Rectal smooth muscle tissue (tissue), 1 donor: ENCODE results near the gene PALM.
"Not testable (repeated sequence)": the region's sequence is repeated elsewhere in the genome, so short reads cannot be mapped to it uniquely, and the experiment has no call there.

Experiments used
- H3K27ac ChIP-seq: one replicate; pipeline ENCODE4 v1.7.0; 2013; ENCODE audit warnings: low read depth, low read length, inconsistent platforms
- H3K27me3 ChIP-seq: one replicate; pipeline ENCODE4 v1.7.0; 2013; ENCODE audit warnings: low read length; ENCODE audit not compliant: control insufficient read depth, insufficient read depth
- H3K36me3 ChIP-seq: one replicate; pipeline ENCODE4 v1.7.0; 2013; ENCODE audit warnings: low read length; ENCODE audit not compliant: control insufficient read depth, insufficient read depth
- H3K4me1 ChIP-seq: one replicate; pipeline ENCODE4 v1.7.0; 2013; ENCODE audit warnings: low read length; ENCODE audit not compliant: control insufficient read depth, insufficient read depth
- H3K4me3 ChIP-seq: one replicate; pipeline ENCODE4 v1.7.0; 2013; ENCODE audit warnings: low read length
- H3K9ac ChIP-seq: one replicate; pipeline ENCODE4 v1.7.0; 2013; ENCODE audit warnings: low read length

Gene PALM

DNA sequence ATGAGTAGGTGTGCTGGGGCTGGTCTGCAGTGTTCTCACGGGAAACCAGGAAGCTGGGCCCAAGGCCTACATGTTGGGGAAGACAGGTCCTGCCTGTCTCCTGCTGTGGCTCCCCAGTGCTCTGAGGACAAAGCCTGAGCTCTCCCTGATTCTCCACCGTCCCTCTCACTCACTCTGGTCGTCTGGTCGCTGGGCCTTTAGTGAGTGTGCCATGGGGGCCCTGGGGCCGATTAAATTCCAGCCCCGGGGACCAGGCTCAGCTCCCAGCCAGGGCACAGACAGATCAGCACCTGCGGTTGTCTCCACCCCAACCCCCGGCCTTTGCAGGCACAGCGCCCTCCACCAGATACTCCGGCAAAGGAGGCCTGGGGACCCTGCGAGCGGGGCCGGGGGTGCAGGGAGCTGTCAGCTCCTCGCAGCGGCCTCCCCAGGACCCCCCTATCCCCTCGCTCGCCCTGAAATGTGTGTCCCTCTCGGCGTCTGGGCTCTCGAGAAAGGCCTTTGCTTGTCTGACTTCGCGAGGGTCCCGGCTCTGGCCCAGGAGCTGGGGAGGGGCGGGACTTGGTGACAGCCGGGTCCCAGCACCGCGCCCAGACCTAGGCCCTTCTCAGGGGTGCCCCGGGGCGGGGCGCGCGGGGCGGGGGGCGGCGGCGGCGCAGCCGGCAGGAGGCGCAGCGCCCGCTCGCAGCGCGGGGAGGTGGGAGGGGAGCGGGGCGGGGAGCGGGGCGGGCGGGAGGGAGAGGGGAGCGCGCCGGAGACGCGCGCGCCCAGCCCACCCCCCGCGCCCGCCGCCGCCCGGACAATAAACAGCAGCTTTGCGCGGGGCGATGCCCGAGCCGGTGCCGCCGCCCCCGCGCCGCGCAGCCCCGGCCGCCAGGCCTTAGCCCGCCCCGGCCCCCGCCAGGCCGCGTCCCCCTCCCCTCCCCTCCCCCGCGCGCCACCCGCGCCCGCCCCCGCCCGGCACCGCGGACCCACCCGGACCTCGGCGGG, at the start of gene PALM:
Gene PALM, plus strand, starts transcription at position 782 of the 990 bp plus-strand sequence. CDS start 212 bp downstream, outside the sequence.
- Histone ChIP-seq H3K36me3 (no peaks in the 10 kb centered on the region), H3K4me1 (peaks cover 3% of the 10 kb centered on the region), H3K27me3 (peaks cover 12% of the 10 kb centered on the region), H3K4me3 (peak within 1 kb of the TSS; percentile 60), H3K9ac (peak within 1 kb of the TSS; percentile 40), H3K27ac (peak within 1 kb of the TSS; percentile 66)

DNA sequence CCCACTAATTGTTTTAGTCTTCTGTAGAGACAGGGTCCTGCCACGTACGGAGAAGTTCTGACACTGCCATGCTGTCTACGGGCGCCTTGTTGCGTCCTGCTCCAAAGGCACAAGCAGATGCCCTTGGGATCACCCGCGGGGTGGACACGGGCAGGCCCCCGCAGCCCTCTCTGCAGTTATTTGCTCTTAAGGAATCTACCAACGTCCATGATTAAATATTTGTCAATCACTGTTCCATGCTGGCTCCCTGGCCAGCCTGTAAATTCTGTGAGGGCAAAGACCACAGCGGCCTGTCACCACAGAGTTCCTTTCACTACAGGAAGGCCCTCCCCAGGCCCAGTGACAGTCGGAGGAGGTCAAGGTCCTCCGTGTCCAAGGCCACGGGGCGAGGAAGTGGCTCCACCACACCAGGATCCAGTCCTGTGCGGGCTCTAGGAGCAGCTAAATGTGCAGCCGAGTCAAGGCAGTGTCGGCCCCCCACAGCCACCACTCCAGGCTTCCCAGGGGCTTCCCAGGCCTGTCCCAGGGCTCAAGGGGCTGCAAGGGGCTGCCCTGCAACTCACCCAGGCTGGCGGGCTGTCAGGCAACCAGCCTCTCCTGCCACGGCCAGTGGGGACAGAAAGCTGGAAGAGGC, 47.8 kb upstream of the PALM start:
- Histone ChIP-seq H3K27me3 (no peaks in the 10 kb centered on the region), H3K36me3 (no peaks in the 10 kb centered on the region), H3K27ac (peak overlapping the region; percentile 3), H3K4me1 (peaks cover 10% of the 10 kb centered on the region), H3K9ac (no peak overlapping the region), H3K4me3 (peak overlapping the region; percentile 54)

DNA sequence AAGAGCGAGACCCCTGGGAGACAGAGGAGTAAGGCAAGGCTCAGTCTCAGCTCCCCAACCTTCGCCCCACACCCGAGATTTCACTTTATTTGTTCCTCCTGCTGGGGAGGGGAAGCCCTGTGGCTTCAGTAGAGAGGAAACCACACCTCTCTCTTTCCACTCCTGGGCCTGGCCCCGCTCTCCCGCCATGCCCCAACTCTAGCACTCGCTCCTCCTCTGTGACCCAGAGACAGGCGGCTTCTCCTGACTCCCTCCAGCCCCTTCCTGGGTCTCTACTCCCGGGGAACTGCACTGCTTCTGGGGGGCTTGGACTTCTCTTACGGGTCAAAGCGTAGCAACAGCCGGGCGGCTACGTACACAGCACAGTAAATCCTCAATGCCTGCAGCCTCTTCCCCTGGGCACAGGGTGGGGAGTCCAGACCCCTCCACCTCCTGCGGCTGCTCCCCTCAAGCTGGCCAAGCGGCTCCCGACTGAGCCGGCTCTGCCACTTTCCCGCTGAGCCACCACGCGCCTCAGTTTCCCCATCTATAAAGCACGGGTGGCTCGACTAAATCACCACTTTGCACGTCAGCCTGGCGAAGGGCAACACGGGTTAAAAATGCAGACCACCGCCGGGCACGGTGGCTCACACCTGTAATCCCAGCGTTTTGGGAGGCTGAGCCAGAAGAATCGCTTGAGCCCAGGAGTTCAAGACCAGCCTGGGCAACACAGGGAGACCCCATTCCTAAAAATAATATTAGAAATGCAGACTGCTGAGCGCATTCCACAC, 47.1 kb upstream of the PALM start:
- peak overlapping the region; percentile 54 for H3K4me3 ChIP-seq
- H3K27ac ChIP-seq, result peak overlapping the region; percentile 3
- peak overlapping the region; percentile 21 for H3K9ac ChIP-seq
- H3K27me3 ChIP-seq, result no peaks in the 10 kb centered on the region
- H3K36me3 ChIP-seq, result no peaks in the 10 kb centered on the region
- peaks cover 10% of the 10 kb centered on the region for H3K4me1 ChIP-seq

DNA sequence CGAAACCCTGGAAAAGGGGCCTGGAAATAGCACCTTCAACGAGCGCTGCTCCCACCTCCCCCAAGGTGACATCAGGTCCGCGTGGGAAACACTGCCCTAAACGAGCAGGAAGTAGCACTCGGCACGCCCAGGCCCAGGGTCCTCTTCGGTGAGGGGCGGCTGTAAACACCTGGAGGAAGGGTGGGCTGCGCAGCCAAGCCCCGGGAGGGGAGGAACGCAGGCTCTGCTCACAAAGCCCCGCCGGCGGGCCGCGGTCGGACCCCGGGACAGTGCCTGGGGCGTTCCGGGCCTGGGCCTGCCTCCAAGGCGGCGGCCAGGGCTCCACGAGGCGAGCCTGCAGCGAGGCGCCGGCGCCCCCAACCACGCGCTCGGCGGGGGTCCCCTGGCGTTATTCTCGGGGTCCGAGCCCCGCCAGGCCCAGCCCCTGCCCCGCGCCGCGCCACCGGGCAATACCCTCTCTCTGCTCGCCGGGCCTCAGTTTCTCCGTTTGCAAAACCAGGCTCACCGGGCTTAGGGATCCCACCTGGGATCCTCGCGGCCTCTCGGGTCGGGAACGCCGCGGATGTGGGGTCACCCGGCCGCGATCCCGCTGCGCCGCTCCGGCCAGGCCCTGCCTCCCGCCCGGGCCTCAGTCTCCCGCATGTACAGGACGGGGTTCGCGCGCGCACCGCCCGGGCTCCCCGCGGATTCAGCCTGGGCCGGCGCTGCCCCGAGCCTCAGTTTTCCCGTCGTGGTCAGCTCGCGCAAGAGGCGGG, 46.4 kb upstream of the PALM start:
- Histone ChIP-seq H3K4me3 (peak overlapping the region; percentile 54), H3K4me1 (peaks cover 10% of the 10 kb centered on the region), H3K27me3 (no peaks in the 10 kb centered on the region), H3K27ac (peak overlapping the region; percentile 67), H3K9ac (peak overlapping the region; percentile 21), H3K36me3 (no peaks in the 10 kb centered on the region)

- peaks cover 10% of the 10 kb centered on the region for H3K4me1 ChIP-seq
- H3K27me3 ChIP-seq, result no peaks in the 10 kb centered on the region
- H3K9ac ChIP-seq, result peak within 1 kb of the TSS; percentile 74
- no peaks in the 10 kb centered on the region for H3K36me3 ChIP-seq
- H3K27ac ChIP-seq, result peak within 1 kb of the TSS; percentile 91
- peak within 1 kb of the TSS; percentile 82 for H3K4me3 ChIP-seq
Measured at GRCh38 chr19:662962-663681, 45.6 kb upstream of the PALM start, which contains the start of gene RNF126. Gene RNF126, minus strand, starts transcription at chr19:663214. Its CDS starts 93 bp downstream, at chr19:663121.

DNA sequence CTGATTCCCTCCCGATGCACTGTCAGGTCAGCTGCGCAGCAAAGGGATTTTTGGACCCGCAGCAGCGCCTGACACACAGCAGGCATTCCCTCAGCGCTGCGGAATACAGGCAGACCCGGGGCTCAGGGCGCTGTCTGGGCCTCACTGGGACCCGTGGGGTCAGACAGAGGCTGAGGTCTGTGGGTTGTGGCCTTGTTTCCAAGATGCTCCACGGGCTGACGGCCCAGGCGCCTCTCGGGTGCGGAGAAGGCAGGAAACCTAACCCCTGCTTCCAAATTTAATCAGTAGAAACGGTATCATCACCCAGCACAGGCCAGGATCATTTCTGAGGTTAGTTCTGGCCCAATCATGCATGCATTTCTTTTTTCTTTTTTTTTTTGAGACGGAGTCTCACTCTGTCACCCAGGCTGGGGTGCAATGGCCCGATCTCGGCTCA, 45.0 kb upstream of the PALM start:
- Histone ChIP-seq H3K4me3 (peak overlapping the region; percentile 82), H3K27ac (peak overlapping the region; percentile 91), H3K4me1 (peaks cover 10% of the 10 kb centered on the region), H3K27me3 (no peaks in the 10 kb centered on the region), H3K9ac (peak overlapping the region; percentile 74), H3K36me3 (no peaks in the 10 kb centered on the region)

- no peaks in the 10 kb centered on the region for H3K36me3 ChIP-seq
- no peak overlapping the region for H3K9ac ChIP-seq
- H3K4me1 ChIP-seq, result peaks cover 10% of the 10 kb centered on the region
- H3K27me3 ChIP-seq, result no peaks in the 10 kb centered on the region
- H3K27ac ChIP-seq, result no peak overlapping the region
- H3K4me3 ChIP-seq, result peak overlapping the region; percentile 54
Measured at GRCh38 chr19:664913-665443, 43.8 kb upstream of the PALM start.

- H3K4me1 ChIP-seq, H3K36me3 ChIP-seq, H3K4me3 ChIP-seq, H3K27me3 ChIP-seq, H3K27ac ChIP-seq, H3K9ac ChIP-seq: not testable (repeated sequence)
Measured at GRCh38 chr19:666985-667573, 41.7 kb upstream of the PALM start.

GRCh38 chr19:668675-669434, 39.9 kb upstream of the PALM start:
- H3K4me3 ChIP-seq, H3K27me3 ChIP-seq, H3K27ac ChIP-seq, H3K4me1 ChIP-seq, H3K9ac ChIP-seq, H3K36me3 ChIP-seq: not testable (repeated sequence)

DNA sequence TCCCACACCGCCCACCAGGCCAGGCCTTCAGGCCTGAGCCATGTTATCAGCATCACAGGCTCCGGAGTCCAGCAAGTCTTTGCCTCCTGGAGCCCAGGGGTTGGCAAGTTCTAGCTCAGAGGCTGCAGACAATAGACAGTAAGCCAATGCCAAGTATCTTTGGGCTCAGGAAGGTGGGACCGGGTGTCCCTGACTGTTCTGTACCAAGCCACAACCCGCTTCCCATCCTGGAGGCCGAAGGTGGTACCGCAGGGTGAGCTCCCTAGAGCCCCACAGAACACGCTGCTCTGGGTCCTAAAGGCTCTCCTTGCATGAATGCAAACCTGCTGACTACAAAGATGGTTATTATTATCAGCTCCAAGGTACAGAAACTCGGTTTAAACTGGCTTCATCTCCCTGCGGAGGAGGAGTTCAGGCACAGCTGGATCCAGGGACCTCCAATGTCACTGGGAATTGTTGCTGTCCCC, 38.1 kb upstream of the PALM start:
- H3K4me1 ChIP-seq, result no peaks in the 10 kb centered on the region
- H3K4me3 ChIP-seq, result no peak overlapping the region
- H3K27me3 ChIP-seq, result no peaks in the 10 kb centered on the region
- H3K27ac ChIP-seq, result no peak overlapping the region
- no peaks in the 10 kb centered on the region for H3K36me3 ChIP-seq
- H3K9ac ChIP-seq, result no peak overlapping the region
